Right lobe of liver (tissue), 4 donors: ENCODE data around the gene WDR88.

Experiments used
- POLR2A ChIP-seq: fragments of 450-650 bp; IDR thresholded peaks from one replicate; pipeline ENCODE4 v1.6.1; 2017; ENCODE audit warnings: antibody characterized with exemption, mild to moderate bottlenecking
- TF ChIP-seq, protein P1 (sequence below), 4 donors: fragments of 200-600 bp in 3 of 4; fragments of 450-650 bp in 1 of 4; IDR thresholded peaks; one replicate each; pipeline versions ENCODE4 v1.5.1 to v1.8.0; 2016 to 2022; ENCODE audit warnings: antibody characterized with exemption in 4 of 4, mild to moderate bottlenecking in 2 of 4
- donor health status: DM: no; HTN: no; CAD: no.
- donor health status: DM: no; HTN: no; CAD: no.
- donor health status: DM: no; HTN: yes; CAD: no.

DNA sequence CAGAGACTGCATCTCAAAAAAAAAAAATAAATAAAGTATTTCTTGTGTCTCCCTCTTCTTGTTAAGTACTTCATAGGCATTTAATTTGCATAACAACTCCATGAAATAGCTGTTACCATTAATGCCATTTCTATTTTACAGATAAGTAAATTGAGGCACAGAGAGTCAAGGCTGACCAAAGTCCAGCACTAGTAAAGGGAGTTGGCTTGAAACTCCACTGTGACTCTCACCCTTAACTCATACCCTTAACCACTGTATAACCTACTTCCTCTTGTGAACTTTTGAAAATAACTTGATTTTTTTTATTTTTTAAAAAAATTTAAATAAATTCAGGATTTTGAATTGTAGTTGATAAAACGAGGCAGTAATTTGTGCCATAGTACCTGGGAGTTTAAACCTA lies 45.0 kb upstream of the WDR88 start:
- TF ChIP-seq, protein P1, sequence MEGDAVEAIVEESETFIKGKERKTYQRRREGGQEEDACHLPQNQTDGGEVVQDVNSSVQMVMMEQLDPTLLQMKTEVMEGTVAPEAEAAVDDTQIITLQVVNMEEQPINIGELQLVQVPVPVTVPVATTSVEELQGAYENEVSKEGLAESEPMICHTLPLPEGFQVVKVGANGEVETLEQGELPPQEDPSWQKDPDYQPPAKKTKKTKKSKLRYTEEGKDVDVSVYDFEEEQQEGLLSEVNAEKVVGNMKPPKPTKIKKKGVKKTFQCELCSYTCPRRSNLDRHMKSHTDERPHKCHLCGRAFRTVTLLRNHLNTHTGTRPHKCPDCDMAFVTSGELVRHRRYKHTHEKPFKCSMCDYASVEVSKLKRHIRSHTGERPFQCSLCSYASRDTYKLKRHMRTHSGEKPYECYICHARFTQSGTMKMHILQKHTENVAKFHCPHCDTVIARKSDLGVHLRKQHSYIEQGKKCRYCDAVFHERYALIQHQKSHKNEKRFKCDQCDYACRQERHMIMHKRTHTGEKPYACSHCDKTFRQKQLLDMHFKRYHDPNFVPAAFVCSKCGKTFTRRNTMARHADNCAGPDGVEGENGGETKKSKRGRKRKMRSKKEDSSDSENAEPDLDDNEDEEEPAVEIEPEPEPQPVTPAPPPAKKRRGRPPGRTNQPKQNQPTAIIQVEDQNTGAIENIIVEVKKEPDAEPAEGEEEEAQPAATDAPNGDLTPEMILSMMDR (IDR thresholded peaks at IDR 0.05) = no peak
- TF ChIP-seq POLR2A = no peak
